Right ventricle myocardium superior (tissue), 1 donor: Measurements from ENCODE around the gene ADAT3. TPM values are rescaled to one million over a fixed set of nuclear protein-coding genes. Genes with fewer than 3 reads are reported as not detected.

Experiments used
- ATAC-seq: fragments of 200-7000 bp; cut with Tn5 transposase; one replicate; pipeline ENCODE4 v1.9.1; 2020; ENCODE audit warnings: mild to moderate bottlenecking; ENCODE audit not compliant: poor library complexity
- DNase-seq: peaks from one replicate; pipeline ENCODE4 v3.0.0-alpha.2; 2020
- intact Hi-C: fragments of 100-400 bp; cut with DNase I; formaldehyde crosslinking; loops from one replicate; pipeline ENCODE4 v1.11.2; 2022
- total RNA-seq: library from RNA; stranded (reverse); fragmentation: NEBNext Ultra II Directional; extraction: Animal tissue kit (Norgen Biotek cat#: 25700); gene quantifications from one replicate; pipeline ENCODE4 v1.2.1, GENCODE V29; 2021
- donor health status: DM: no; HTN: yes; CAD: no; lungs with severe emphysema.

Gene ADAT3
- total RNA-seq, 1 donor from 2014 or later: 2.1 TPM

DNA sequence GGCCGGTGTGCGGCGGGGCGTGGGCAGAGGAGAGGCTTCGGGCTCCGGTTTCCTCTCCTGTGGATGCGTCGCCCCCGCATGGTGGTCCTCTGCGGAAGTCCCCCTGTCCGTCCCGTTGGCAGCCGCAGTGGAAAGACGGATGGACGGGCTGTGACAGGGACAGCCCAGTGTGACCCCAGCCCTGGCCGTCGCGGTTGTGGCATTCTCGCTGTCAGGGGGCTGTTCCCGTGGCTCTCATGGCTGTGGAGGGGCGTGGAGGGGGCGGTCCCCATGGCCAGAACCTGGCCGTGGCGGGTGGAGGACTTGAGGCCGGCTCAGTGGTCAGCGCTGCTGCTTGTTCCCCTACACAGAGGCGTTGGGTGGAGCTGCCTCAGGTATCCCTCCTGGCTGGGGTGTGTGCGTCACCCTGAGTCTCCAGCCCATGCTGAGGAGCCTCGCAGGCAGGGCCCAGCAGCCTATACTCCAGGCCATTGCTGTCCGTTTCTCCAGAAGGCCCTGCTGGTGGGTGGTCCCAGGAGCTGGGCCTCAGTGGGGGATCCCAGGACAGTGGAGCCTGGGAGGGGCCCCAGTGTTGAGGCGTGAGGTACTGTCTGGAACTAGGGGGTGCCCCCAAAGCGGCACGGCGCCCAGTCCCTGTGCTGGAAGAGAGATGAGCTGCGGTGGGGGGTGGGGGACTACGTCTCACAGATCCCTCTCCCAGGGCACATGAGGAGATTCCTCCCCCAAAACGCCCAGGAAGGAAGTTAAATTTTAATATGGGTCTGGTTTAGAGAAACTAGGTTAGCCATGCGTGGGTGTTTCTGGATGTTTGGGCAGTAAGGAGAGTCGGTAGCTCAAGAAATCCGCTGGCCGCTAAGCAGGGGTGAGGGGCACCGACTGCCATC lies 56.0 kb downstream of the ADAT3 start:
- intact Hi-C loops: no loop called here
- ATAC-seq: no peak
- no peak for DNase-seq

DNA sequence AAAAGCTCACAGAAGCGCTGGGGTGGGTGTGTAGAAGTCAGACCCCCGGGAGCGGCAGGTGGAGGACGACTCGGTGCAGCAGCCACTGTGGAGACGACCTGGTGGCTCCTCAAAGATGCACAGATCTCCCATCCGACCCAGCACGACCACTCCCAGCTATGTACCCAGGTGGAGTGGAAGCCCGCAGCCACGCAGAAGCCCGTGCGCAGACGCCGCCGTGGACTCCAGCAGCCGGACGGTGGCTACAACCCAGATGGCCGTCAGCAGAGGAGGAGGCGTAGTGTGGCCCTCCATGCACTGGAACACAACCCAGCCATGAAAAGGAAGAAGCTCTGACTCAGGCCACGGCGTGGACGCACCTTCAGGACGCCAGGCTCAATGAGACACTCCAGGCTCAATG lies 57.5 kb downstream of the ADAT3 start:
- no peak for ATAC-seq
- DNase-seq: no peak
- intact Hi-C loops: no loop called here

Other genes with a start within 250 kb of the ADAT3 start
- not detected for gene ONECUT3, start 151.9 kb upstream of the ADAT3 start, total RNA-seq
- gene ATP8B3, start 93.1 kb upstream of the ADAT3 start, total RNA-seq: 0.46 TPM
- 13.6 TPM for gene REXO1, start 56.9 kb upstream of the ADAT3 start, total RNA-seq
- 6.2 TPM for gene KLF16, start 41.8 kb upstream of the ADAT3 start, total RNA-seq
- 55.7 TPM for gene ABHD17A, start 19.9 kb upstream of the ADAT3 start, total RNA-seq
- 16.2 TPM for gene SCAMP4, start within 50 bp of the ADAT3 start, total RNA-seq
- gene CSNK1G2, start 35.8 kb downstream of the ADAT3 start, total RNA-seq: 24.3 TPM
- 56.3 TPM for gene BTBD2, start 110.3 kb downstream of the ADAT3 start, total RNA-seq
- 238 TPM for gene MKNK2, start 145.8 kb downstream of the ADAT3 start, total RNA-seq
- gene MOB3A, start 190.9 kb downstream of the ADAT3 start, total RNA-seq: 15.6 TPM
- gene IZUMO4, start 191.5 kb downstream of the ADAT3 start, total RNA-seq: 1.7 TPM
- 69.6 TPM for gene AP3D1, start 246.2 kb downstream of the ADAT3 start, total RNA-seq